PC-3 (cell line): ENCODE results near the gene BMP2. TPM values are rescaled to one million over a fixed set of nuclear protein-coding genes. Genes with fewer than 3 reads are reported as not detected.

Experiments used
- ATAC-seq: fragments of 200-7000 bp; cut with Tn5 transposase; 2 replicates; pipeline ENCODE4 v1.9.1; 2020; ENCODE audit warnings: mild to moderate bottlenecking, moderate library complexity
- BruUV-seq: library from RNA; stranded (reverse); fragments of 400-500 nt; replicated peaks from 2 replicates; lab custom pipeline; 2021; lab: Mats Ljungman, UMichigan
- CTCF ChIA-PET: fragments of 300-600 bp; sonication (Branson Sonifier 250); formaldehyde crosslinking; loops from one replicate; lab custom pipeline; 2022; ENCODE audit warnings: antibody characterized with exemption; lab: Charles Lee
- POLR2A ChIA-PET: fragments of 300-600 bp; sonication (Branson Sonifier 250); formaldehyde crosslinking; loops from one replicate; lab custom pipeline; 2022; ENCODE audit warnings: antibody characterized with exemption; ENCODE audit not compliant: unreplicated experiment; lab: Charles Lee
- DNase-seq: peaks from one replicate; pipeline ENCODE4 v3.0.0-alpha.2; 2015
- H2AFZ ChIP-seq: fragments of 300-600 bp; sonication (generic); 2 replicates; pipeline ENCODE4 v1.6.0; 2016; ENCODE audit warnings: antibody characterized with exemption, low read length
- H3F3A ChIP-seq: fragments of 300-600 bp; sonication (generic); one replicate; pipeline ENCODE4 v1.6.0; 2017; ENCODE audit warnings: antibody characterized with exemption, low read length, control low read depth, mild to moderate bottlenecking; ENCODE audit not compliant: unreplicated experiment
- H3K27ac ChIP-seq: fragments of 300-600 bp; sonication (generic); 2 replicates; pipeline ENCODE4 v1.5.1; 2016; ENCODE audit warnings: mild to moderate bottlenecking, low read length
- H3K27me3 ChIP-seq: fragments of 300-600 bp; sonication (generic); 2 replicates; pipeline ENCODE4 v1.6.1; 2016; ENCODE audit warnings: low read length, mixed read lengths
- H3K36me3 ChIP-seq: fragments of 300-600 bp; sonication (generic); 2 replicates; pipeline ENCODE4 v1.6.1; 2016; ENCODE audit warnings: low read depth, mixed run types, low read length, mixed read lengths
- H3K4me1 ChIP-seq: fragments of 300-600 bp; sonication (generic); 2 replicates; pipeline ENCODE4 v1.5.1; 2016; ENCODE audit warnings: low read length; ENCODE audit not compliant: insufficient read depth
- H3K4me2 ChIP-seq: fragments of 300-600 bp; sonication (generic); 2 replicates; pipeline ENCODE4 v1.6.0; 2016; ENCODE audit warnings: low read length
- H3K4me3 ChIP-seq: fragments of 300-600 bp; sonication (generic); 2 replicates; pipeline ENCODE4 v1.5.1; 2016; ENCODE audit warnings: mild to moderate bottlenecking, low read length, mixed read lengths
- H3K79me2 ChIP-seq: fragments of 300-600 bp; sonication (generic); 2 replicates; pipeline ENCODE4 v1.6.1; 2017; ENCODE audit warnings: low read length, mixed read lengths
- H3K9ac ChIP-seq: fragments of 300-600 bp; sonication (generic); 2 replicates; pipeline ENCODE4 v1.6.0; 2016; ENCODE audit warnings: mild to moderate bottlenecking, low read length
- H3K9me2 ChIP-seq: fragments of 300-600 bp; sonication (generic); replicated peaks from 2 replicates; pipeline ENCODE4 v1.6.1; 2016; ENCODE audit warnings: mixed run types, low read length, mixed read lengths
- H3K9me3 ChIP-seq: fragments of 300-600 bp; sonication (generic); 2 replicates; pipeline ENCODE4 v1.6.1; 2016; ENCODE audit warnings: low read length, mixed read lengths
- H4K20me1 ChIP-seq: fragments of 300-600 bp; sonication (generic); 2 replicates; pipeline ENCODE4 v1.6.1; 2016; ENCODE audit warnings: low read length, mixed read lengths
- CTCF ChIP-seq: fragments of 300-600 bp; sonication (generic); conservative IDR thresholded peaks from 2 replicates; pipeline ENCODE4 v1.5.1; 2017; ENCODE audit warnings: antibody characterized with exemption, low read depth, mild to moderate bottlenecking, low read length
- EZH2 ChIP-seq: fragments of 300-600 bp; sonication (generic); IDR thresholded peaks from one replicate; pipeline ENCODE4 v1.6.1; 2017; ENCODE audit warnings: antibody characterized with exemption, mild to moderate bottlenecking, low read length; ENCODE audit not compliant: unreplicated experiment
- EZH2phosphoT487 ChIP-seq: fragments of 300-600 bp; sonication (generic); IDR thresholded peaks from 2 replicates; pipeline ENCODE4 v1.6.1; 2018; ENCODE audit warnings: mild to moderate bottlenecking, antibody characterized with exemption, low read length, borderline replicate concordance
- intact Hi-C: fragments of 100-400 bp; cut with micrococcal nuclease; formaldehyde crosslinking; loops from 2 replicates; pipeline ENCODE4 v1.9.0; 2023
- total RNA-seq: library from RNA; depleted of rRNA; stranded (reverse); fragments of >200 nt; gene quantifications from 2 replicates; pipeline ENCODE4 v1.2.3, GENCODE V29; 2014

The BMP2 gene
- total RNA-seq, 1 experiment from 2014 or later = 0.73 TPM

GRCh38 chr20:6765469-6766058, 1.9 kb upstream of the BMP2 start:
- DNase-seq (peak; percentile 72), ATAC-seq (no peak; the same call in 1 of the 2 replicates)
- H3K4me1 ChIP-seq = no peaks in the 10 kb centered on the region
- H3K4me2 ChIP-seq = no peak overlapping the region
- BruUV-seq = no TSS peak
- intact Hi-C loops = loop anchor here (1.0 to 10.0 kb wide), 4 partner anchors 500 to 1094 kb away; no protein-coding TSS in a partner anchor
- no peak overlapping the region for H2AFZ ChIP-seq
- H3K27ac ChIP-seq = no peak overlapping the region
- H3K9ac ChIP-seq = no peak overlapping the region
- no peaks in the 10 kb centered on the region for H3F3A ChIP-seq
- H3K79me2 ChIP-seq = no peaks in the 10 kb centered on the region
- no peaks in the 10 kb centered on the region for H3K9me3 ChIP-seq
- TF ChIP-seq EZH2 (no peak), CTCF (peak; percentile 58), EZH2phosphoT487 (no peak)
- H4K20me1 ChIP-seq = no peaks in the 10 kb centered on the region
- no peaks in the 10 kb centered on the region for H3K36me3 ChIP-seq
- ChIA-PET CTCF (interaction anchor here (1.1 kb wide), 1 partner anchor 64 kb away, joined by 4 read pairs; no protein-coding TSS in a partner anchor), POLR2A (no interaction called here)
- no peaks in the 10 kb centered on the region for H3K9me2 ChIP-seq
- H3K27me3 ChIP-seq = peaks cover 50% of the 10 kb centered on the region
- no peak overlapping the region for H3K4me3 ChIP-seq

- no peak for ATAC-seq
- Histone ChIP-seq H3K79me2 (no peaks in the 10 kb centered on the region), H3K4me2 (no peak overlapping the region), H3K9me3 (no peaks in the 10 kb centered on the region), H4K20me1 (no peaks in the 10 kb centered on the region), H3K27ac (no peak overlapping the region), H3K9me2 (no peaks in the 10 kb centered on the region), H3K4me1 (no peaks in the 10 kb centered on the region), H3K36me3 (no peaks in the 10 kb centered on the region), H3F3A (no peaks in the 10 kb centered on the region), H3K27me3 (peaks cover 50% of the 10 kb centered on the region), H2AFZ (no peak overlapping the region), H3K9ac (no peak overlapping the region), H3K4me3 (no peak overlapping the region)
- BruUV-seq = no TSS peak
- intact Hi-C loops = loop anchor here (10.0 kb wide), 2 partner anchors 518 to 622 kb away; no protein-coding TSS in a partner anchor
- TF ChIP-seq EZH2 = no peak
- no peak for TF ChIP-seq CTCF
- no peak for TF ChIP-seq EZH2phosphoT487
- no peak for DNase-seq
- ChIA-PET POLR2A (no interaction called here), CTCF (interaction anchor here (1.1 kb wide), 1 partner anchor 63 kb away, joined by 4 read pairs; no protein-coding TSS in a partner anchor)
These were observed 1.1 kb upstream of the BMP2 start for GRCh38 chr20:6766433-6766832.

- no TSS peak for BruUV-seq
- Histone ChIP-seq H2AFZ (peak overlapping the region; percentile 69), H3F3A (no peaks in the 10 kb centered on the region), H3K79me2 (no peaks in the 10 kb centered on the region), H3K9me2 (no peaks in the 10 kb centered on the region), H3K4me1 (no peaks in the 10 kb centered on the region), H3K36me3 (no peaks in the 10 kb centered on the region), H3K9me3 (no peaks in the 10 kb centered on the region), H3K27me3 (peaks cover 50% of the 10 kb centered on the region), H3K9ac (no peak overlapping the region), H4K20me1 (no peaks in the 10 kb centered on the region), H3K4me3 (peak overlapping the region; percentile 67), H3K27ac (no peak overlapping the region), H3K4me2 (peak overlapping the region; percentile 81)
- no peak for TF ChIP-seq EZH2phosphoT487
- TF ChIP-seq CTCF = no peak
- no peak for TF ChIP-seq EZH2
- intact Hi-C loops = loop anchor here (10.0 kb wide), 2 partner anchors 518 to 622 kb away; no protein-coding TSS in a partner anchor
- CTCF ChIA-PET = no interaction called here
- POLR2A ChIA-PET = no interaction called here
- DNase-seq = no peak
- no peak for ATAC-seq
These were observed 355 bp upstream of the BMP2 start for GRCh38 chr20:6767126-6767535.
